HG03159 (cell line): ENCODE measurements around the gene GBP2.
"Not testable (repeated sequence)": the region's sequence is repeated elsewhere in the genome, so short reads cannot be mapped to it uniquely, and the experiment has no call there.

Experiments
- ATAC-seq: cut with Tn5 transposase; IDR thresholded peaks from one replicate; pipeline ENCODE4 v1.9.1; 2021; ENCODE audit warnings: mild to moderate bottlenecking, moderate library complexity; ENCODE audit not compliant: unreplicated experiment

The GBP2 gene

GRCh38 chr1:89125913-89126580 lies at the start of gene GBP2:
Gene GBP2, minus strand, starts transcription at chr1:89126114. Its CDS starts 4,148 bp downstream, at chr1:89121966.
- peak; percentile 70 for ATAC-seq

GRCh38 chr1:89174491-89174890 lies 48.6 kb upstream of the GBP2 start:
- ATAC-seq, result no peak

GRCh38 chr1:89172468-89173143 lies 46.7 kb upstream of the GBP2 start:
- no peak for ATAC-seq

GRCh38 chr1:89171067-89171438 lies 45.1 kb upstream of the GBP2 start:
- no peak for ATAC-seq

GRCh38 chr1:89170170-89171066 lies 44.5 kb upstream of the GBP2 start:
- no peak for ATAC-seq

GRCh38 chr1:89169166-89169565 lies 43.3 kb upstream of the GBP2 start:
- no peak for ATAC-seq

GRCh38 chr1:89167590-89168230 lies 41.8 kb upstream of the GBP2 start:
- ATAC-seq, result no peak

GRCh38 chr1:89166705-89167104 lies 40.8 kb upstream of the GBP2 start:
- ATAC-seq, result no peak

- no peak for ATAC-seq
Observed at GRCh38 chr1:89165811-89166210, 39.9 kb upstream of the GBP2 start.

GRCh38 chr1:89151047-89151446 lies 25.1 kb upstream of the GBP2 start:
- ATAC-seq, result no peak

- no peak for ATAC-seq
Observed at GRCh38 chr1:89149976-89150375, 24.1 kb upstream of the GBP2 start.

- no peak for ATAC-seq
Observed at GRCh38 chr1:89149229-89149628, 23.3 kb upstream of the GBP2 start.

- ATAC-seq, result no peak
Observed at GRCh38 chr1:89147678-89148658, 22.1 kb upstream of the GBP2 start.

- no peak for ATAC-seq
Observed at GRCh38 chr1:89146721-89147120, 20.8 kb upstream of the GBP2 start.

GRCh38 chr1:89143484-89143883 lies 17.6 kb upstream of the GBP2 start:
- no peak for ATAC-seq

GRCh38 chr1:89142160-89142559 lies 16.2 kb upstream of the GBP2 start:
- no peak for ATAC-seq

- ATAC-seq, result no peak
Observed at GRCh38 chr1:89133747-89134146, 7.8 kb upstream of the GBP2 start.

- no peak for ATAC-seq
Observed at GRCh38 chr1:89130716-89131115, 4.8 kb upstream of the GBP2 start.

GRCh38 chr1:89129911-89130310 lies 4.0 kb upstream of the GBP2 start:
- no peak for ATAC-seq

- ATAC-seq, result not testable (repeated sequence)
Observed at GRCh38 chr1:89128003-89128458, 2.1 kb upstream of the GBP2 start.
